CD4-positive, alpha-beta memory T cell (primary cell): ENCODE measurements around the gene KCND3. TPM values are rescaled to one million over a fixed set of nuclear protein-coding genes. Genes with fewer than 3 reads are reported as not detected.
A peak's percentile ranks its signal among the peaks of the same experiment; 100 is the strongest.

ENCODE experiments used
- CTCF ChIA-PET: fragments of 350-600 bp; sonication (Branson Sonifier 250); formaldehyde crosslinking; loops from one replicate; lab custom pipeline; 2021; ENCODE audit warnings: inconsistent platforms; ENCODE audit not compliant: partially characterized antibody; lab: Charles Lee
- POLR2A ChIA-PET: fragments of 350-600 bp; sonication (Branson Sonifier 250); formaldehyde crosslinking; loops from one replicate; lab custom pipeline; 2021; ENCODE audit not compliant: partially characterized antibody; lab: Charles Lee
- DNase-seq, 5 donors: peaks; one replicate each; pipeline versions ENCODE4 v3.0.0 to v3.0.0-alpha.2; 2020 to 2022; ENCODE audit warnings: mixed read lengths in 1 of 5
- H3K27ac ChIP-seq: one replicate; pipeline ENCODE4 v1.7.0; 2013; ENCODE audit warnings: low read depth, low read length
- H3K27me3 ChIP-seq: 2 replicates; pipeline ENCODE4 v1.7.0; 2013; ENCODE audit warnings: mild to moderate bottlenecking, low read length, moderate library complexity; ENCODE audit not compliant: insufficient read depth
- H3K36me3 ChIP-seq: 2 replicates; pipeline ENCODE4 v1.7.0; 2013; ENCODE audit warnings: mild to moderate bottlenecking, low read length, moderate library complexity; ENCODE audit not compliant: insufficient read depth
- H3K4me1 ChIP-seq: 2 replicates; pipeline ENCODE4 v1.7.0; 2013; ENCODE audit warnings: mild to moderate bottlenecking, low read length, moderate library complexity; ENCODE audit not compliant: insufficient read depth
- H3K4me3 ChIP-seq, 2 donors: one replicate each; pipeline ENCODE4 v1.7.0; 2013; ENCODE audit warnings: low read length in 2 of 2, mild to moderate bottlenecking in 1 of 2
- H3K9me3 ChIP-seq, 2 donors: one replicate each; pipeline ENCODE4 v1.7.0; 2013; ENCODE audit warnings: low read length in 2 of 2, control low read depth in 1 of 2; ENCODE audit not compliant: control insufficient read depth in 1 of 2
- H3K27ac Mint-ChIP-seq, 7 donors: one replicate each; pipeline ENCODE4 v1.8.0; 2020 to 2021; ENCODE audit warnings: mixed read lengths in 7 of 7, mild to moderate bottlenecking in 6 of 7, inconsistent platforms in 3 of 7, moderate library complexity in 3 of 7
- H3K27me3 Mint-ChIP-seq, 2 donors: one replicate each; pipeline ENCODE4 v1.8.0; 2020 to 2021; ENCODE audit warnings: mixed read lengths in 2 of 2
- H3K36me3 Mint-ChIP-seq, 2 donors: one replicate each; pipeline ENCODE4 v1.8.0; 2020 to 2021; ENCODE audit warnings: mixed read lengths in 2 of 2, inconsistent platforms in 1 of 2, mild to moderate bottlenecking in 1 of 2
- H3K4me1 Mint-ChIP-seq, 4 donors: one replicate each; pipeline ENCODE4 v1.8.0; 2020 to 2021; ENCODE audit warnings: mixed read lengths in 4 of 4, mild to moderate bottlenecking in 1 of 4
- H3K4me3 Mint-ChIP-seq, 8 donors: one replicate each; pipeline ENCODE4 v1.8.0; 2020 to 2021; ENCODE audit warnings: mixed read lengths in 8 of 8, mild to moderate bottlenecking in 7 of 8, moderate library complexity in 6 of 8, inconsistent platforms in 3 of 8
- H3K9me3 Mint-ChIP-seq, 8 donors: one replicate each; pipeline ENCODE4 v1.8.0; 2020 to 2021; ENCODE audit warnings: mixed read lengths in 8 of 8, mild to moderate bottlenecking in 5 of 8, inconsistent platforms in 3 of 8, moderate library complexity in 1 of 8
- intact Hi-C: fragments of 100-400 bp; cut with micrococcal nuclease; formaldehyde crosslinking; loops from one replicate; pipeline ENCODE4 v1.15.1; 2023
- polyA plus RNA-seq, 2 donors: library from polyadenylated mRNA; unstranded; fragments of 300-500 nt; fragmentation: Illumina TruSeq; gene quantifications; one replicate each; pipeline ENCODE4 v1.2.3, GENCODE V29; 2021
- total RNA-seq, 2 experiments: library from RNA; stranded (reverse); gene quantifications; one replicate each; pipeline ENCODE4 v1.2.3, GENCODE V29; 2021

The KCND3 gene
- total and polyA plus RNA-seq, 4 experiments from 2014 or later, result 0.03 to 0.05 TPM; not detected in 2

DNA sequence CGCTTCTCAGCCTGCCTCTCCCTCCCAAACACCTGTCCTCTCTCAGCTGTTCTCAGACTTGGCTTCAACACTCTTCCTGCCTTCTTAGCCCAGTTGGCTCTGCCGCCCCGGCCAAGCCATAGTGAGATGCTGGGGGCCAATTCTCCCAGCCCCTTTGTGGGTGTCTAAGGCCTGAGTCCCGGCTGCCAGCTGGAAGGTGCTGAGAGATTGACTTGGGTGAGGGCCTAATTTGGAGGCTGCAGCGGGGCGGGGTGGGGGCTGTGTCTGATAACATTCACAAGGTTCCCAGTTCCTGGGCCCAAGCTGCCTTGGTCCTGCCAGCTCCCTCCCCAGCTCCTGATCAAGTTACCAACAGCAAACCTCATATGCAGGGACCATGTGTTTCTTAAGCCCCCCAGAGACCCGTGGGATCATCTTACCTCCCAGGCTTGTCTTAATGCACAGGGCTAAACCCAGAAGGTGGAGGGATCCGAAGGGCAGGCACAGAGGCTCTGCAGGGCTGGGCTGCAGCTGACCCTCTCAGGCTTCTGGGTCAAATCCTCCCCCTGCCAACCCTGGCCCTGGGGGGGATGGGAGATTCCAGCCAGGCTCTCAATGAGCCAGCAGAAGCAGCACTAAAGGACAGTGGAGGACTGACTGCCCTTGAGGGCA is 260.1 kb downstream of the KCND3 start:
- intact Hi-C loops, result no loop called here
- Mint-ChIP-seq H3K4me3 (no peak overlapping the region), H3K27ac (no peak overlapping the region), H3K27me3 (no peaks in the 10 kb centered on the region), H3K36me3 (no peaks in the 10 kb centered on the region), H3K4me1 (peaks cover under 1 to 8% (median 6%) of the 10 kb centered on the region in 4 donors), H3K9me3 (no peaks in the 10 kb centered on the region)
- ChIA-PET CTCF (interaction anchor here (1.7 to 1.9 kb wide), 2 partner anchors 18 to 40 kb away, joined by 6 to 8 read pairs; no protein-coding TSS in a partner anchor), POLR2A (interaction anchor here (0.8 kb wide), 1 partner anchor 222 kb away, joined by 3 read pairs; no protein-coding TSS in a partner anchor)
- Histone ChIP-seq H3K27me3 (no peaks in the 10 kb centered on the region), H3K36me3 (no peaks in the 10 kb centered on the region), H3K4me1 (peaks cover 5% of the 10 kb centered on the region), H3K4me3 (no peak overlapping the region), H3K9me3 (no peaks in the 10 kb centered on the region), H3K27ac (no peak overlapping the region)
- DNase-seq, result no peak

DNA sequence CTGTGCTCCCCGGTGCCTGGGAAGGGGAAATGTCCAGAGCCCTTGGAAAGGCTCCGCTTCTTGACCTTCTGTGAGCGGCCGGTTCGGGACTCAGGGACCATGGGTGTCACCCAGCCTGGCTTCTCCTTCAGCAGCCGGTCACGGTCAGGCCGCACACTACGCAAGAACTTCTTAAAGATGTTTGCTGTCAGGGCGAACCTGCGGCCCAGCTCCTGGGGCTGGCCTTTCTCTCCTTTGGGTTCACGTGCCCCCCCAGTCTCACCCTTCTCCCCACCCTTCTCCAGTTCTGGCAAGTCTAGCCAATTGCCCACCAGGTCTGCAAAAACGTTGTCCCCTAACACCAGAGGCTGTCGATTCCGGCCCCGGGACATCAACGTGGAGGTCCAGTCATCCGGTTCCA is 262.4 kb downstream of the KCND3 start:
- Mint-ChIP-seq H3K27me3 (no peaks in the 10 kb centered on the region), H3K27ac (no peak overlapping the region)

GRCh38 chr1:111725192-111725591 is 264.3 kb downstream of the KCND3 start:
- Mint-ChIP-seq H3K36me3 (no peaks in the 10 kb centered on the region), H3K27me3 (no peaks in the 10 kb centered on the region), H3K27ac (peak overlapping the region in 6 of 7 donors; percentile 29 to 97 (median 92)), H3K4me3 (no peak overlapping the region), H3K9me3 (no peaks in the 10 kb centered on the region), H3K4me1 (peaks cover 20 to 39% (median 29%) of the 10 kb centered on the region in 4 donors)
- ChIA-PET POLR2A (interaction anchor here (4.0 kb wide), 1 partner anchor 14 kb away, joined by 19 read pairs; the partner anchor contains the start of gene INKA2), CTCF (interaction anchor here (1.2 kb wide), 1 partner anchor 9 kb away, joined by 3 read pairs; no protein-coding TSS in a partner anchor)
- H3K9me3 ChIP-seq, result no peaks in the 10 kb centered on the region
- no peaks in the 10 kb centered on the region for H3K27me3 ChIP-seq
- H3K4me1 ChIP-seq, result peaks cover 22% of the 10 kb centered on the region
- H3K4me3 ChIP-seq, result no peak overlapping the region
- H3K27ac ChIP-seq, result no peak overlapping the region
- intact Hi-C loops, result no loop called here
- H3K36me3 ChIP-seq, result no peaks in the 10 kb centered on the region
- no peak for DNase-seq

More for the DNA sequence above, 262.4 kb downstream of the KCND3 start:
- Mint-ChIP-seq H3K4me1 (peaks cover 14 to 28% (median 24%) of the 10 kb centered on the region in 4 donors), H3K9me3 (no peaks in the 10 kb centered on the region), H3K36me3 (no peaks in the 10 kb centered on the region), H3K4me3 (no peak overlapping the region)
- intact Hi-C loops, result no loop called here
- ChIA-PET CTCF (interaction anchor here (0.9 to 2.3 kb wide), 2 partner anchors 42 to 219 kb away, joined by 3 to 6 read pairs; no protein-coding TSS in a partner anchor), POLR2A (no interaction called here)
- no peaks in the 10 kb centered on the region for H3K9me3 ChIP-seq
- no peak for DNase-seq
- no peak overlapping the region for H3K27ac ChIP-seq
- no peak overlapping the region for H3K4me3 ChIP-seq
- peaks cover 22% of the 10 kb centered on the region for H3K4me1 ChIP-seq
- H3K27me3 ChIP-seq, result no peaks in the 10 kb centered on the region
- no peaks in the 10 kb centered on the region for H3K36me3 ChIP-seq

GRCh38 chr1:111723871-111724270 is 265.6 kb downstream of the KCND3 start:
- peak overlapping the region; percentile 41 for H3K27ac ChIP-seq
- CTCF ChIA-PET, result interaction anchor here (1.1 to 1.2 kb wide), 3 partner anchors 10 to 23 kb away, joined by 3 to 5 read pairs (median 3); no protein-coding TSS in a partner anchor
- peak overlapping the region in 4 of 8 donors; percentile 10 to 36 (median 17) for H3K4me3 Mint-ChIP-seq

GRCh38 chr1:111723091-111723806 is 266.2 kb downstream of the KCND3 start:
- Mint-ChIP-seq H3K9me3 (no peaks in the 10 kb centered on the region), H3K36me3 (no peaks in the 10 kb centered on the region), H3K27ac (peak overlapping the region; percentile 75 to 97 (median 93)), H3K4me3 (peak overlapping the region in 4 of 8 donors; percentile 10 to 36 (median 25)), H3K27me3 (no peaks in the 10 kb centered on the region), H3K4me1 (peaks cover 20 to 42% (median 32%) of the 10 kb centered on the region in 4 donors)
- H3K4me1 ChIP-seq, result peaks cover 22% of the 10 kb centered on the region
- H3K27me3 ChIP-seq, result no peaks in the 10 kb centered on the region
- no peaks in the 10 kb centered on the region for H3K9me3 ChIP-seq
- peak overlapping the region; percentile 41 for H3K27ac ChIP-seq
- CTCF ChIA-PET, result interaction anchor here (1.1 to 1.2 kb wide), 3 partner anchors 9 to 24 kb away, joined by 3 to 5 read pairs (median 3); no protein-coding TSS in a partner anchor
- POLR2A ChIA-PET, result interaction anchor here (0.8 to 4.0 kb wide), 2 partner anchors 16 to 32 kb away, joined by 7 to 19 read pairs; partner anchors contain the start of genes DDX20 and INKA2
- DNase-seq, result peak; percentile 58 to 83 (median 69)
- H3K36me3 ChIP-seq, result no peaks in the 10 kb centered on the region
- peak overlapping the region in 1 of 2 donors; percentile 19 for H3K4me3 ChIP-seq
- intact Hi-C loops, result loop anchor here (2.0 kb wide), 2 partner anchors 16 to 32 kb away; partner anchors contain the start of genes DDX20 and INKA2

More at GRCh38 chr1:111723871-111724270, 265.6 kb downstream of the KCND3 start:
- H3K27me3 ChIP-seq, result no peaks in the 10 kb centered on the region
- Mint-ChIP-seq H3K9me3 (no peaks in the 10 kb centered on the region), H3K27ac (peak overlapping the region; percentile 75 to 97 (median 93)), H3K4me1 (peaks cover 20 to 42% (median 30%) of the 10 kb centered on the region in 4 donors), H3K27me3 (no peaks in the 10 kb centered on the region), H3K36me3 (no peaks in the 10 kb centered on the region)
- intact Hi-C loops, result loop anchor here (2.0 kb wide), 2 partner anchors 15 to 31 kb away; partner anchors contain the start of genes DDX20 and INKA2
- H3K9me3 ChIP-seq, result no peaks in the 10 kb centered on the region
- peaks cover 22% of the 10 kb centered on the region for H3K4me1 ChIP-seq
- POLR2A ChIA-PET, result interaction anchor here (4.0 kb wide), 1 partner anchor 15 kb away, joined by 19 read pairs; the partner anchor contains the start of gene INKA2
- no peak for DNase-seq
- no peaks in the 10 kb centered on the region for H3K36me3 ChIP-seq
- H3K4me3 ChIP-seq, result peak overlapping the region in 1 of 2 donors; percentile 19

DNA sequence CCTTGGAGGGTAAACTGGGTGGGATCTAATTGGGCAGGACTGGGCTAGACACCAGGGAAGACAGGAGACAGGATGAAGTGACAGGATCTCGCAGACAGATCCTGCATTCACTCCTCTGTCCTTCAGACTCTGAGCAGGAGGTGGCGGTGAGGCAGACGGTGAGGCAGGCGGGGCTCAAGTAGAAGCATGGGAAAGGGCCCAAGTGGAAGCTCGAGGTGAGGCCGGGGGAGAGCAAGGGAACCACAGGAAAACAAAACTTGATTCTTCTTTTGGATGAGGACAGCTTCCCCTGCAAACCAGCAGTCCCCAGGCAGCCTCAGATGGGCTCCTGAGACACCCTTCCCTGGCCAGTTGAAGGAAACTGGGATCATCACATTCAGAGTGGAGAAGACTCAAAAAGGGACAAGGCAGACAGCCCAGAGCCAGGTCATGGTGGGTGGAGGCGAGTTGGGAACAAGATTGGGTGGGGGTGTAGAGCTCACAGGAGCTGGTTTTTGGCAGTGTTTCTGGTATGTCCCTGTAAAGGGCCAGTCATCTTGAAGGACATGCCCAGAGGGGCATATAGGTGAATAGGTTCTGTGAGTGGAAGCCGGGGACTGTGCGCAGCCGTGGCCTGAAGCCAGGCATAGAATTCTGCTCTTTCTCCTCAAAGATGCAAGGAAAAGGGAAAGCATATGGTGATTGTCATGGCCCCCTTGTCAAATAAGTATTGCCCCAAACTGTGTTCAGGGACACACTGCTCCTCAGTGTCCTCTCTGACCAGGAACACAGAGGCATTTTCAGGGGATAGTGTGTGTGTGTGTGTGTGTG is 268.3 kb downstream of the KCND3 start:
- H3K27ac ChIP-seq, result no peak overlapping the region
- intact Hi-C loops, result no loop called here
- peaks cover 22% of the 10 kb centered on the region for H3K4me1 ChIP-seq
- H3K4me3 Mint-ChIP-seq, result no peak overlapping the region
- no peak for DNase-seq
- POLR2A ChIA-PET, result interaction anchor here (1.3 kb wide), 1 partner anchor 34 kb away, joined by 4 read pairs; no protein-coding TSS in a partner anchor
- H3K9me3 Mint-ChIP-seq, result peaks cover 0 to 4% (median 0%) of the 10 kb centered on the region in 8 donors
- no peak overlapping the region for H3K4me3 ChIP-seq
- peaks cover 9% of the 10 kb centered on the region for H3K36me3 ChIP-seq
- CTCF ChIA-PET, result no interaction called here
- H3K4me1 Mint-ChIP-seq, result peaks cover 28 to 42% (median 32%) of the 10 kb centered on the region in 4 donors
- H3K27me3 ChIP-seq, result no peaks in the 10 kb centered on the region
- peaks cover 5 to 9% of the 10 kb centered on the region in 2 donors for H3K36me3 Mint-ChIP-seq
- no peaks in the 10 kb centered on the region for H3K27me3 Mint-ChIP-seq
- H3K27ac Mint-ChIP-seq, result peak overlapping the region; percentile 75 to 90 (median 82)
- no peaks in the 10 kb centered on the region for H3K9me3 ChIP-seq
